Natural killer cell (primary cell): ENCODE results near the gene GBE1. TPM values are rescaled to one million over a fixed set of nuclear protein-coding genes. Genes with fewer than 3 reads are reported as not detected.

Experiments used
- ATAC-seq, 3 donors: fragments of 150-1000 bp in 2 of 3; fragments of 200-7000 bp in 1 of 3; cut with Tn5 transposase; 1 replicate in 1 of 3; 2 replicates in 2 of 3; pipeline ENCODE4 v1.10.0; 2021; ENCODE audit warnings: mild to moderate bottlenecking in 2 of 3, moderate library complexity in 2 of 3
- DNase-seq, 2 donors: peaks; one replicate each; pipeline versions ENCODE4 v3.0.0 to v3.0.0-alpha.2; 2013 to 2021; ENCODE audit warnings: mixed read lengths in 1 of 2
- H3K27ac ChIP-seq: one replicate; pipeline ENCODE4 v1.5.1; 2013; ENCODE audit warnings: mild to moderate bottlenecking, low read length
- H3K27me3 ChIP-seq: one replicate; pipeline ENCODE4 v1.6.1; 2013; ENCODE audit warnings: low read length; ENCODE audit not compliant: control insufficient read depth, insufficient read depth
- H3K36me3 ChIP-seq: one replicate; pipeline ENCODE4 v1.6.1; 2013; ENCODE audit warnings: low read length; ENCODE audit not compliant: control insufficient read depth, insufficient read depth
- H3K4me1 ChIP-seq: one replicate; pipeline ENCODE4 v1.6.1; 2013; ENCODE audit warnings: low read length; ENCODE audit not compliant: control insufficient read depth, insufficient read depth
- H3K4me3 ChIP-seq: one replicate; pipeline ENCODE4 v1.5.1; 2013; ENCODE audit warnings: low read length
- H3K9me3 ChIP-seq: one replicate; pipeline ENCODE4 v1.6.1; 2013; ENCODE audit warnings: low read length; ENCODE audit not compliant: control insufficient read depth, insufficient read depth
- H3K27ac Mint-ChIP-seq, 2 donors: one replicate each; pipeline ENCODE4 v1.8.0; 2022; ENCODE audit warnings: mild to moderate bottlenecking in 2 of 2, mixed read lengths in 2 of 2, moderate library complexity in 1 of 2
- H3K27me3 Mint-ChIP-seq, 2 donors: one replicate each; pipeline ENCODE4 v1.8.0; 2022; ENCODE audit warnings: low read depth in 2 of 2, mixed read lengths in 2 of 2
- H3K36me3 Mint-ChIP-seq: one replicate; pipeline ENCODE4 v1.8.0; 2022; ENCODE audit warnings: mixed read lengths
- H3K4me1 Mint-ChIP-seq, 2 donors: one replicate each; pipeline ENCODE4 v1.8.0; 2022; ENCODE audit warnings: mixed read lengths in 2 of 2
- H3K4me3 Mint-ChIP-seq: one replicate; pipeline ENCODE4 v1.8.0; 2022; ENCODE audit warnings: mild to moderate bottlenecking, moderate library complexity, mixed read lengths
- H3K9me3 Mint-ChIP-seq, 2 donors: one replicate each; pipeline ENCODE4 v1.8.0; 2022; ENCODE audit warnings: mixed read lengths in 2 of 2
- CTCF ChIP-seq: fragments of 200-600 bp; IDR thresholded peaks from one replicate; pipeline ENCODE4 v1.8.0; 2022; ENCODE audit warnings: antibody characterized with exemption
- WGBS: methylation state at CpG from one replicate; pipeline ENCODE4 v1.1.7; 2013; ENCODE audit warnings: missing lambda C conversion rate; ENCODE audit not compliant: insufficient coverage; 5-methylcytosine and 5-hydroxymethylcytosine counted together
- intact Hi-C: fragments of 100-400 bp; cut with micrococcal nuclease; formaldehyde crosslinking; loops from one replicate; pipeline ENCODE4 v1.14.2; 2022
- total RNA-seq, 4 donors: library from RNA; stranded (reverse); fragments of 120-200 nt in 1 of 4; gene quantifications; one replicate each; pipeline versions ENCODE4 v1.2.3 to v1.2.4, GENCODE V29; 2013 to 2022

Gene GBE1
- total RNA-seq, 3 donors from 2014 or later (not counting 1 experiment from before 2014, with no cell fraction given) = 8.8 to 11.8 (median 9.7) TPM

DNA sequence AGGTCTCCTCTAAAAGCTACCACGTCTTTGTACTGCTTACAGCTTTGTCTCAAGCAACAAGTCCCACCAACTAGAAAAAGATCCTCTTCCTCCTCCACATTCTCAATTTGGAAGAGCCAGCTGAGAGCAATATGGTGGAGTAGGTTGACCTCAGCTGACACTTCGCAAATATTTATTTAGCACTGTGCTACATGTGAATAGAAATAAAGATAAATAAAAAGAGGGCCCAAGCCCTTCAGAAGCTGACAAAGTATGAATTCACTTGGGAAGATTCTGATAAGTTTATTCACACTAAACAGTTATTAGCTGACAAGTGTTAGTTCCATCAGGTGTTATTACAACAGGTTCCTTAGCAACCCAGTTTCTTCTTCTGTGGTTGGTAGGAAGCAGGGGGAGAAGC is 310.3 kb downstream of the GBE1 start:
- Mint-ChIP-seq H3K27ac (no peak overlapping the region), H3K4me3 (no peak overlapping the region), H3K36me3 (no peaks in the 10 kb centered on the region), H3K4me1 (no peaks in the 10 kb centered on the region), H3K27me3 (no peaks in the 10 kb centered on the region), H3K9me3 (peaks cover 2 to 5% of the 10 kb centered on the region in 2 donors)
- Histone ChIP-seq H3K4me3 (no peak overlapping the region), H3K9me3 (no peaks in the 10 kb centered on the region), H3K27me3 (no peaks in the 10 kb centered on the region), H3K4me1 (no peaks in the 10 kb centered on the region), H3K27ac (no peak overlapping the region), H3K36me3 (no peaks in the 10 kb centered on the region)
- 94% methylated on average over 2 of the region's 2 CpGs for WGBS
- TF ChIP-seq CTCF = no peak
- ATAC-seq (no peak), DNase-seq (no peak)
- intact Hi-C loops = no loop called here

- Mint-ChIP-seq H3K27ac (no peak overlapping the region), H3K36me3 (no peaks in the 10 kb centered on the region), H3K27me3 (no peaks in the 10 kb centered on the region), H3K9me3 (peaks cover 0 to 5% of the 10 kb centered on the region in 2 donors), H3K4me3 (no peak overlapping the region), H3K4me1 (no peaks in the 10 kb centered on the region)
- no peak for ATAC-seq
- TF ChIP-seq CTCF = no peak
- H3K4me3 ChIP-seq = no peak overlapping the region
- H3K9me3 ChIP-seq = no peaks in the 10 kb centered on the region
- H3K27me3 ChIP-seq = no peaks in the 10 kb centered on the region
- intact Hi-C loops = no loop called here
- no CpG with 5 or more reads among the region's 1 CpG for WGBS
- H3K36me3 ChIP-seq = no peaks in the 10 kb centered on the region
- DNase-seq = no peak
- no peaks in the 10 kb centered on the region for H3K4me1 ChIP-seq
- no peak overlapping the region for H3K27ac ChIP-seq
Measured at GRCh38 chr3:81446806-81447205, 314.6 kb downstream of the GBE1 start.

GRCh38 chr3:81445712-81446111 is 315.7 kb downstream of the GBE1 start:
- Mint-ChIP-seq H3K4me3 (no peak overlapping the region), H3K9me3 (peaks cover 3 to 9% of the 10 kb centered on the region in 2 donors), H3K4me1 (no peaks in the 10 kb centered on the region), H3K27ac (no peak overlapping the region), H3K27me3 (no peaks in the 10 kb centered on the region), H3K36me3 (no peaks in the 10 kb centered on the region)
- WGBS = 95% methylated on average over 4 of the region's 4 CpGs
- TF ChIP-seq CTCF = no peak
- no peaks in the 10 kb centered on the region for H3K9me3 ChIP-seq
- H3K36me3 ChIP-seq = no peaks in the 10 kb centered on the region
- no peak for ATAC-seq
- no peak for DNase-seq
- no peaks in the 10 kb centered on the region for H3K4me1 ChIP-seq
- intact Hi-C loops = no loop called here
- H3K27ac ChIP-seq = no peak overlapping the region
- H3K27me3 ChIP-seq = no peaks in the 10 kb centered on the region
- H3K4me3 ChIP-seq = no peak overlapping the region

DNA sequence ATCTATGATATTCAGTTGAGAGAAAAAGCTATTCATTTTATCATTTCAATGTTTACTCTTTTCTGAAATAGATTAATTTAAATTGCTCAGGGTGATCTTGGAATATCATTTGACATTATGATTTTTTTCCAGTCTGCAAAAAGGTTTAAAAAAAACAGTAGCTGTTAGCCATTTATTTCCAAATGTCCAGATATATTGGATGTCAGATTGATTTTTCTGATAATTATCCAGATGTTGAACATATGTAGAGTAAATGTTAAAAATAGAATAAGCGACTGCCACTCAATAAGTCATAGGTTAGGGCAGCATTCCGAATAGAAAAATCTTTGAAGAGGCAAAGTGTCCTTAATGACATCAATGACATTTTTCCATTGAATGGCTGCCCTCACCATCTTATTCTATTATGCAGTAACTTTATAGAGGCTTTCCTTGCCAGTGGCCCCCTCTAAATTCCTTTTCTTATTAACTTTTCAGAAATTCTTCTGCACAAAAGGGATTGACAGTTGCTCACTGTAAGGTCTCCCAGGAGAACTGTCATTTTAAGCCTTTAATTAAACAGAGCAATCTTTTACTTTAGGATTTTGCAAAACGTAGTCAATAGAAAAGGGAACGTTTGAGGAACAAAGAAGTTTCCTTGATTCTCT is 316.5 kb downstream of the GBE1 start:
- Mint-ChIP-seq H3K4me3 (no peak overlapping the region), H3K27me3 (no peaks in the 10 kb centered on the region), H3K4me1 (no peaks in the 10 kb centered on the region), H3K9me3 (peaks cover 7 to 9% of the 10 kb centered on the region in 2 donors), H3K36me3 (no peaks in the 10 kb centered on the region), H3K27ac (no peak overlapping the region)
- no peaks in the 10 kb centered on the region for H3K4me1 ChIP-seq
- ATAC-seq (no peak), DNase-seq (no peak)
- intact Hi-C loops = no loop called here
- H3K36me3 ChIP-seq = no peaks in the 10 kb centered on the region
- WGBS = 82% methylated on average over 2 of the region's 4 CpGs
- no peaks in the 10 kb centered on the region for H3K27me3 ChIP-seq
- TF ChIP-seq CTCF = no peak
- H3K4me3 ChIP-seq = no peak overlapping the region
- peaks cover 2% of the 10 kb centered on the region for H3K9me3 ChIP-seq
- no peak overlapping the region for H3K27ac ChIP-seq
